HEK293 (cell line): ENCODE measurements around the gene ILDR1.

Experiments
- ELK4 ChIP-seq: IDR thresholded peaks from 2 replicates; pipeline ENCODE4 v1.6.1; 2011; ENCODE audit warnings: mild to moderate bottlenecking, low read depth, low read length, borderline replicate concordance
- REST ChIP-seq: fragments of 450-650 bp; formaldehyde crosslinking; IDR thresholded peaks from 2 replicates; pipeline ENCODE4 v1.5.1; 2016; ENCODE audit warnings: missing biosample characterization, missing genetic modification characterization
- ZNF121 ChIP-seq: fragments of 450-650 bp; formaldehyde crosslinking; IDR thresholded peaks from 2 replicates; pipeline ENCODE4 v1.5.1; 2016; ENCODE audit warnings: missing biosample characterization, missing genetic modification characterization
- ZNF16 ChIP-seq: fragments of 450-650 bp; formaldehyde crosslinking; IDR thresholded peaks from 2 replicates; pipeline ENCODE4 v1.5.1; 2016; ENCODE audit warnings: low read depth, missing biosample characterization, missing genetic modification characterization
- ZNF26 ChIP-seq: fragments of 450-650 bp; formaldehyde crosslinking; IDR thresholded peaks from 2 replicates; pipeline ENCODE4 v1.5.1; 2016; ENCODE audit warnings: missing biosample characterization, missing genetic modification characterization
- ZNF335 ChIP-seq: fragments of 450-650 bp; formaldehyde crosslinking; conservative IDR thresholded peaks from 2 replicates; pipeline ENCODE4 v1.5.1; 2016; ENCODE audit warnings: missing biosample characterization, missing genetic modification characterization
- ZNF394 ChIP-seq: fragments of 450-650 bp; formaldehyde crosslinking; IDR thresholded peaks from 2 replicates; pipeline ENCODE4 v1.5.1; 2016; ENCODE audit warnings: missing biosample characterization, missing genetic modification characterization, mild to moderate bottlenecking, moderate library complexity, borderline replicate concordance
- TF ChIP-seq, protein P1 (sequence below): fragments of 450-650 bp; formaldehyde crosslinking; IDR thresholded peaks from 2 replicates; pipeline ENCODE4 v1.5.1; 2016; ENCODE audit warnings: missing biosample characterization, missing genetic modification characterization, low read depth
- TF ChIP-seq, protein P2 (sequence below): fragments of 450-650 bp; formaldehyde crosslinking; IDR thresholded peaks from 2 replicates; pipeline ENCODE4 v1.5.1; 2016; ENCODE audit warnings: missing biosample characterization, missing genetic modification characterization
- TF ChIP-seq, protein P3 (sequence below): fragments of 450-650 bp; formaldehyde crosslinking; IDR thresholded peaks from 2 replicates; pipeline ENCODE4 v1.5.1; 2017; ENCODE audit warnings: missing biosample characterization, mild to moderate bottlenecking, missing genetic modification characterization, moderate library complexity
- TF ChIP-seq, protein P4 (sequence below): fragments of 450-650 bp; formaldehyde crosslinking; IDR thresholded peaks from 2 replicates; pipeline ENCODE4 v1.5.1; 2016; ENCODE audit warnings: missing biosample characterization, missing genetic modification characterization
- TF ChIP-seq, protein P5 (sequence below): fragments of 450-650 bp; formaldehyde crosslinking; IDR thresholded peaks from 2 replicates; pipeline ENCODE4 v1.5.1; 2016; ENCODE audit warnings: missing biosample characterization, missing genetic modification characterization, low read depth
- TF ChIP-seq, protein P6 (sequence below): fragments of 450-650 bp; formaldehyde crosslinking; IDR thresholded peaks from 2 replicates; pipeline ENCODE4; 2016; ENCODE audit warnings: missing biosample characterization, missing genetic modification characterization

DNA sequence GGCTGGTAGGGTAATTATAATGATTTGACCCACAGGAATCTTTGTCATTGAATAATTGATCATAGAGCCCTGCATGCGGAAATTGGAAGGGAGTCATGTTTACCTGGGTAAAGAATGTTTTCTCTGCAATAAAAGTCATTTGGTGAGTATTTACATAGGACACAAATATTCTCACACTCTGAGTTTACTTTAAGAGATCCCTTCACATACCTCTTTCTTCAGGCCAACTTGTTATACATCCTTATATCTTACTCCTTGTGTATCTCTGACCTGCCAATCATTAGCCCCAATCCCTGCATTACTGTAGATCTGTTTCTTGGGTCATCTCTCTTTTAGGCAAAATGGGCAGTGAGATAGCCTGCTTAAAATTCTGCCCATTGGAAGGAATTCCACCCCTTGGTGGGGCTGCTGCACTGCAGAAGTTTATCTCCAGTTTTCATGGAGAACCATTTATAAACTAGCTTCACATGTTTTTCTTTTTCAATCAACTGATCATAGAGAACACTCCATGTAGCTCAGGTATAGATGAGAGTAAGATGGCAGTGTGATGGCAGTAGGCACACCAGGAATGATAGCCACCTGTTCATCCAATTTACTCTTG lies 46.2 kb downstream of the ILDR1 start:
- TF ChIP-seq ZNF121 (no peak), ZNF16 (tag by site-specific recombination) (no peak), REST (tag by site-specific recombination) (no peak), ZNF335 (no peak), ZNF394 (tag by site-specific recombination) (no peak), ELK4 (no peak), ZNF26 (tag by site-specific recombination) (no peak)
- TF ChIP-seq, protein P1, sequence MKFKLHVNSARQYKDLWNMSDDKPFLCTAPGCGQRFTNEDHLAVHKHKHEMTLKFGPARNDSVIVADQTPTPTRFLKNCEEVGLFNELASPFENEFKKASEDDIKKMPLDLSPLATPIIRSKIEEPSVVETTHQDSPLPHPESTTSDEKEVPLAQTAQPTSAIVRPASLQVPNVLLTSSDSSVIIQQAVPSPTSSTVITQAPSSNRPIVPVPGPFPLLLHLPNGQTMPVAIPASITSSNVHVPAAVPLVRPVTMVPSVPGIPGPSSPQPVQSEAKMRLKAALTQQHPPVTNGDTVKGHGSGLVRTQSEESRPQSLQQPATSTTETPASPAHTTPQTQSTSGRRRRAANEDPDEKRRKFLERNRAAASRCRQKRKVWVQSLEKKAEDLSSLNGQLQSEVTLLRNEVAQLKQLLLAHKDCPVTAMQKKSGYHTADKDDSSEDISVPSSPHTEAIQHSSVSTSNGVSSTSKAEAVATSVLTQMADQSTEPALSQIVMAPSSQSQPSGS: no peak
- TF ChIP-seq, protein P2, sequence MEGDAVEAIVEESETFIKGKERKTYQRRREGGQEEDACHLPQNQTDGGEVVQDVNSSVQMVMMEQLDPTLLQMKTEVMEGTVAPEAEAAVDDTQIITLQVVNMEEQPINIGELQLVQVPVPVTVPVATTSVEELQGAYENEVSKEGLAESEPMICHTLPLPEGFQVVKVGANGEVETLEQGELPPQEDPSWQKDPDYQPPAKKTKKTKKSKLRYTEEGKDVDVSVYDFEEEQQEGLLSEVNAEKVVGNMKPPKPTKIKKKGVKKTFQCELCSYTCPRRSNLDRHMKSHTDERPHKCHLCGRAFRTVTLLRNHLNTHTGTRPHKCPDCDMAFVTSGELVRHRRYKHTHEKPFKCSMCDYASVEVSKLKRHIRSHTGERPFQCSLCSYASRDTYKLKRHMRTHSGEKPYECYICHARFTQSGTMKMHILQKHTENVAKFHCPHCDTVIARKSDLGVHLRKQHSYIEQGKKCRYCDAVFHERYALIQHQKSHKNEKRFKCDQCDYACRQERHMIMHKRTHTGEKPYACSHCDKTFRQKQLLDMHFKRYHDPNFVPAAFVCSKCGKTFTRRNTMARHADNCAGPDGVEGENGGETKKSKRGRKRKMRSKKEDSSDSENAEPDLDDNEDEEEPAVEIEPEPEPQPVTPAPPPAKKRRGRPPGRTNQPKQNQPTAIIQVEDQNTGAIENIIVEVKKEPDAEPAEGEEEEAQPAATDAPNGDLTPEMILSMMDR (tag by site-specific recombination): no peak
- TF ChIP-seq, protein P3, sequence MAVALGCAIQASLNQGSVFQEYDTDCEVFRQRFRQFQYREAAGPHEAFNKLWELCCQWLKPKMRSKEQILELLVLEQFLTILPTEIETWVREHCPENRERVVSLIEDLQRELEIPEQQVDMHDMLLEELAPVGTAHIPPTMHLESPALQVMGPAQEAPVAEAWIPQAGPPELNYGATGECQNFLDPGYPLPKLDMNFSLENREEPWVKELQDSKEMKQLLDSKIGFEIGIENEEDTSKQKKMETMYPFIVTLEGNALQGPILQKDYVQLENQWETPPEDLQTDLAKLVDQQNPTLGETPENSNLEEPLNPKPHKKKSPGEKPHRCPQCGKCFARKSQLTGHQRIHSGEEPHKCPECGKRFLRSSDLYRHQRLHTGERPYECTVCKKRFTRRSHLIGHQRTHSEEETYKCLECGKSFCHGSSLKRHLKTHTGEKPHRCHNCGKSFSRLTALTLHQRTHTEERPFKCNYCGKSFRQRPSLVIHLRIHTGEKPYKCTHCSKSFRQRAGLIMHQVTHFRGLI (tag by site-specific recombination): no peak
- TF ChIP-seq, protein P4, sequence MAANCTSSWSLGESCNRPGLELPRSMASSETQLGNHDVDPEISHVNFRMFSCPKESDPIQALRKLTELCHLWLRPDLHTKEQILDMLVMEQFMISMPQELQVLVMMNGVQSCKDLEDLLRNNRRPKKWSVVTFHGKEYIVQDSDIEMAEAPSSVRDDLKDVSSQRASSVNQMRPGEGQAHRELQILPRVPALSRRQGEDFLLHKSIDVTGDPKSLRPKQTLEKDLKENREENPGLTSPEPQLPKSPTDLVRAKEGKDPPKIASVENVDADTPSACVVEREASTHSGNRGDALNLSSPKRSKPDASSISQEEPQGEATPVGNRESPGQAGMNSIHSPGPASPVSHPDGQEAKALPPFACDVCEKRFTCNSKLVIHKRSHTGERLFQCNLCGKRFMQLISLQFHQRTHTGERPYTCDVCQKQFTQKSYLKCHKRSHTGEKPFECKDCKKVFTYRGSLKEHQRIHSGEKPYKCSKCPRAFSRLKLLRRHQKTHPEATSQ (tag by site-specific recombination): no peak
- TF ChIP-seq, protein P5, sequence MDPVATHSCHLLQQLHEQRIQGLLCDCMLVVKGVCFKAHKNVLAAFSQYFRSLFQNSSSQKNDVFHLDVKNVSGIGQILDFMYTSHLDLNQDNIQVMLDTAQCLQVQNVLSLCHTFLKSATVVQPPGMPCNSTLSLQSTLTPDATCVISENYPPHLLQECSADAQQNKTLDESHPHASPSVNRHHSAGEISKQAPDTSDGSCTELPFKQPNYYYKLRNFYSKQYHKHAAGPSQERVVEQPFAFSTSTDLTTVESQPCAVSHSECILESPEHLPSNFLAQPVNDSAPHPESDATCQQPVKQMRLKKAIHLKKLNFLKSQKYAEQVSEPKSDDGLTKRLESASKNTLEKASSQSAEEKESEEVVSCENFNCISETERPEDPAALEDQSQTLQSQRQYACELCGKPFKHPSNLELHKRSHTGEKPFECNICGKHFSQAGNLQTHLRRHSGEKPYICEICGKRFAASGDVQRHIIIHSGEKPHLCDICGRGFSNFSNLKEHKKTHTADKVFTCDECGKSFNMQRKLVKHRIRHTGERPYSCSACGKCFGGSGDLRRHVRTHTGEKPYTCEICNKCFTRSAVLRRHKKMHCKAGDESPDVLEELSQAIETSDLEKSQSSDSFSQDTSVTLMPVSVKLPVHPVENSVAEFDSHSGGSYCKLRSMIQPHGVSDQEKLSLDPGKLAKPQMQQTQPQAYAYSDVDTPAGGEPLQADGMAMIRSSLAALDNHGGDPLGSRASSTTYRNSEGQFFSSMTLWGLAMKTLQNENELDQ (tag by site-specific recombination): no peak
- TF ChIP-seq, protein P6, sequence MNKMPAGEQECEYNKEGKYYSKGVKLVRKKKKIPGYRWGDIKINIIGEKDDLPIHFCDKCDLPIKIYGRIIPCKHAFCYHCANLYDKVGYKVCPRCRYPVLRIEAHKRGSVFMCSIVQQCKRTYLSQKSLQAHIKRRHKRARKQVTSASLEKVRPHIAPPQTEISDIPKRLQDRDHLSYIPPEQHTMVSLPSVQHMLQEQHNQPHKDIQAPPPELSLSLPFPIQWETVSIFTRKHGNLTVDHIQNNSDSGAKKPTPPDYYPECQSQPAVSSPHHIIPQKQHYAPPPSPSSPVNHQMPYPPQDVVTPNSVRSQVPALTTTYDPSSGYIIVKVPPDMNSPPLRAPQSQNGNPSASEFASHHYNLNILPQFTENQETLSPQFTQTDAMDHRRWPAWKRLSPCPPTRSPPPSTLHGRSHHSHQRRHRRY (tag by site-specific recombination): no peak
